Pancreas (tissue), 10 donors: Measurements from ENCODE around the gene EPC2. TPM values are rescaled to one million over a fixed set of nuclear protein-coding genes. Genes with fewer than 3 reads are reported as not detected.

Experiments
- ATAC-seq, 4 donors: fragments of 200-7000 bp; cut with Tn5 transposase; one replicate each; pipeline versions ENCODE4 v1.8.0 to v1.9.1; 2020; ENCODE audit warnings: mild to moderate bottlenecking in 4 of 4, moderate library complexity in 4 of 4
- DNase-seq, 6 donors: peaks; one replicate each; pipeline ENCODE4 v3.0.0-alpha.2; 2020
- FAIRE-seq: peaks from 2 replicates; lab custom pipeline; 2012; peaks lifted over from hg19 to GRCh38; lab: Jason Lieb, UNC
- H3K27ac ChIP-seq, 4 donors: fragments of 200-600 bp; sonication (generic); 1 replicate in 3 of 4; 2 replicates in 1 of 4; pipeline versions ENCODE4 v1.5.0 to v1.8.0; 2020
- H3K27me3 ChIP-seq, 4 donors: fragments of 200-600 bp; one replicate each; pipeline ENCODE4 v1.8.0; 2021
- H3K36me3 ChIP-seq, 3 donors: fragments of 200-600 bp; sonication (generic) in 1 of 3; one replicate each; pipeline versions ENCODE4 v1.5.0 to v1.8.0; 2020 to 2021
- H3K4me1 ChIP-seq, 3 donors: fragments of 200-600 bp; one replicate each; pipeline ENCODE4 v1.8.0; 2021
- H3K4me3 ChIP-seq, 4 donors: fragments of 200-600 bp; sonication (generic) in 2 of 4; one replicate each; pipeline versions ENCODE4 v1.5.0 to v1.8.0; 2020 to 2021
- H3K9me3 ChIP-seq, 4 donors: fragments of 200-600 bp; one replicate each; pipeline ENCODE4 v1.8.0; 2021
- WGBS, 2 donors: extraction: QIAGEN DNeasy Blood & Tissue Kit; methylation state at CpG; one replicate each; pipeline ENCODE4 v1.1.7; 2013; 5-methylcytosine and 5-hydroxymethylcytosine counted together
- intact Hi-C, 3 donors: fragments of 100-400 bp; cut with DNase I; formaldehyde crosslinking; loops; one replicate each; pipeline versions ENCODE4 v1.11.1 to v1.14.2; 2022
- polyA plus RNA-seq, 2 donors: library from polyadenylated mRNA; stranded (reverse); fragments of 200-250 nt; gene quantifications; one replicate each; pipeline ENCODE4 v1.2.3, GENCODE V29; 2013
- total RNA-seq, 6 donors: library from RNA; stranded (reverse); fragmentation: NEBNext Ultra II Directional in 4 of 6; extraction: Animal tissue kit (Norgen Biotek cat#: 25700) in 4 of 6; gene quantifications; one replicate each; pipeline versions ENCODE4 v1.2.1 to v1.2.4, GENCODE V29; 2021 to 2023
- TF ChIP-seq, protein P1 (sequence below), 4 donors: fragments of 200-600 bp; sonication (generic) in 3 of 4; IDR thresholded peaks; one replicate each; pipeline versions ENCODE4 v1.5.0 to v1.8.0; 2021; ENCODE audit warnings: antibody characterized with exemption in 4 of 4
- donor health status: healthy with polysubstance abuse.
- donor health status: DM: no; HTN: no; CAD: no; lungs with moderate emphysema.
- donor health status: DM: no; HTN: no; CAD: no.
- donor health status: control.
- donor health status: control.
- donor health status: Bipolar disorder and iron deficiency.
- donor health status: DM: yes; HTN: yes; CAD: no.
- donor health status: DM: no; HTN: no; CAD: no.
- donor health status: DM: no; HTN: no; CAD: no.
- donor health status: DM: yes; HTN: yes; CAD: no.

Gene EPC2
- total and polyA plus RNA-seq, 8 donors: 3.1 to 17.7 (median 12.8) TPM

DNA sequence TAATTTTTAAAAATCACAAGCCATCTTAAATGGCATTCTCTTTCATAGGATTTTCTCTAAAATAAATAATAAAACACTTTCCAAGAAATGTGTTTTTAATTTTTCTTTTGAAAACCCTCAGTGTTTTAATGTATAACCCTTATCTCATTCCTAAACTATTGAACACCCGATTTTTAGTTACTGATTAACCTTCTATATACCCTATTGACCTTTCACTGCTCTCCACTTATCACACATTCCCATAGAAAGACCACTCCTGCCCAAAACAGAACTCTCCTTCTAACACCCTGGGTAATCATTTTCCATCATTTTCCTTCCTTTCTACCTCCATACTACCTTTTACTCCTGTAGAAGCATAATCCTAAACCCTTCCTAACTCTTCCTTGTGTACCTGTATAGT lies 102.4 kb downstream of the EPC2 start:
- Histone ChIP-seq H3K36me3 (no peaks in the 10 kb centered on the region), H3K9me3 (no peaks in the 10 kb centered on the region), H3K27me3 (no peaks in the 10 kb centered on the region), H3K4me3 (no peak overlapping the region), H3K27ac (no peak overlapping the region), H3K4me1 (peaks cover 0 to 7% (median 0%) of the 10 kb centered on the region in 3 donors)
- TF ChIP-seq, protein P1, sequence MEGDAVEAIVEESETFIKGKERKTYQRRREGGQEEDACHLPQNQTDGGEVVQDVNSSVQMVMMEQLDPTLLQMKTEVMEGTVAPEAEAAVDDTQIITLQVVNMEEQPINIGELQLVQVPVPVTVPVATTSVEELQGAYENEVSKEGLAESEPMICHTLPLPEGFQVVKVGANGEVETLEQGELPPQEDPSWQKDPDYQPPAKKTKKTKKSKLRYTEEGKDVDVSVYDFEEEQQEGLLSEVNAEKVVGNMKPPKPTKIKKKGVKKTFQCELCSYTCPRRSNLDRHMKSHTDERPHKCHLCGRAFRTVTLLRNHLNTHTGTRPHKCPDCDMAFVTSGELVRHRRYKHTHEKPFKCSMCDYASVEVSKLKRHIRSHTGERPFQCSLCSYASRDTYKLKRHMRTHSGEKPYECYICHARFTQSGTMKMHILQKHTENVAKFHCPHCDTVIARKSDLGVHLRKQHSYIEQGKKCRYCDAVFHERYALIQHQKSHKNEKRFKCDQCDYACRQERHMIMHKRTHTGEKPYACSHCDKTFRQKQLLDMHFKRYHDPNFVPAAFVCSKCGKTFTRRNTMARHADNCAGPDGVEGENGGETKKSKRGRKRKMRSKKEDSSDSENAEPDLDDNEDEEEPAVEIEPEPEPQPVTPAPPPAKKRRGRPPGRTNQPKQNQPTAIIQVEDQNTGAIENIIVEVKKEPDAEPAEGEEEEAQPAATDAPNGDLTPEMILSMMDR (IDR thresholded peaks at IDR 0.05): no peak
- DNase-seq: no peak
- 3 to 12% methylated on average over 1 of the region's 1 CpG for WGBS, 2 donors
- intact Hi-C loops: no loop called here
- FAIRE-seq: no peak
- ATAC-seq: peak in 2 of 4 donors; percentile 14 to 21

- no peak for ATAC-seq
These were observed 107.4 kb downstream of the EPC2 start for GRCh38 chr2:148751907-148752306.

GRCh38 chr2:148752977-148753376 lies 108.4 kb downstream of the EPC2 start:
- H3K4me1 ChIP-seq: no peaks in the 10 kb centered on the region
- H3K27ac ChIP-seq: no peak overlapping the region
- 89 to 94% methylated on average over 3 of the region's 3 CpGs for WGBS, 2 donors
- TF ChIP-seq, protein P1 (IDR thresholded peaks at IDR 0.05): no peak
- intact Hi-C loops: no loop called here
- H3K27me3 ChIP-seq: no peaks in the 10 kb centered on the region
- DNase-seq (no peak), ATAC-seq (no peak), FAIRE-seq (no peak)
- H3K9me3 ChIP-seq: no peaks in the 10 kb centered on the region
- H3K4me3 ChIP-seq: no peak overlapping the region
- peaks cover 0 to 9% (median 0%) of the 10 kb centered on the region in 3 donors for H3K36me3 ChIP-seq

More at GRCh38 chr2:148751907-148752306, 107.4 kb downstream of the EPC2 start:
- no peak for FAIRE-seq
- no peak for DNase-seq
- no peaks in the 10 kb centered on the region for H3K27me3 ChIP-seq
- intact Hi-C loops: no loop called here
- H3K36me3 ChIP-seq: peaks cover 0 to 9% (median 0%) of the 10 kb centered on the region in 3 donors
- H3K9me3 ChIP-seq: no peaks in the 10 kb centered on the region
- no peak overlapping the region for H3K27ac ChIP-seq
- H3K4me3 ChIP-seq: no peak overlapping the region
- WGBS, 2 donors: 84 to 85% methylated on average over 4 of the region's 4 CpGs
- TF ChIP-seq, protein P1 (IDR thresholded peaks at IDR 0.05): no peak
- peaks cover 0 to 4% (median 0%) of the 10 kb centered on the region in 3 donors for H3K4me1 ChIP-seq

GRCh38 chr2:148754864-148755263 lies 110.3 kb downstream of the EPC2 start:
- WGBS, 2 donors: 83 to 85% methylated on average over 1 of the region's 1 CpG
- H3K4me1 ChIP-seq: no peaks in the 10 kb centered on the region
- TF ChIP-seq, protein P1 (IDR thresholded peaks at IDR 0.05): no peak
- intact Hi-C loops: no loop called here
- ATAC-seq (no peak), FAIRE-seq (no peak), DNase-seq (no peak)
- H3K36me3 ChIP-seq: peaks cover 0 to 9% (median 0%) of the 10 kb centered on the region in 3 donors
- H3K4me3 ChIP-seq: no peak overlapping the region
- no peak overlapping the region for H3K27ac ChIP-seq
- H3K9me3 ChIP-seq: no peaks in the 10 kb centered on the region
- H3K27me3 ChIP-seq: no peaks in the 10 kb centered on the region

GRCh38 chr2:148756292-148756975 lies 111.9 kb downstream of the EPC2 start:
- Histone ChIP-seq H3K4me1 (no peaks in the 10 kb centered on the region), H3K27ac (no peak overlapping the region), H3K9me3 (no peaks in the 10 kb centered on the region), H3K36me3 (peaks cover 0 to 9% (median 0%) of the 10 kb centered on the region in 3 donors), H3K4me3 (no peak overlapping the region), H3K27me3 (no peaks in the 10 kb centered on the region)
- intact Hi-C loops: no loop called here
- WGBS, 2 donors: 56 to 58% methylated on average over 4 of the region's 4 CpGs
- ATAC-seq: no peak
- DNase-seq: no peak
- FAIRE-seq: no peak
- TF ChIP-seq, protein P1 (IDR thresholded peaks at IDR 0.05): no peak
